CD4-positive, CD25-positive, alpha-beta regulatory T cell (primary cell): Measurements from ENCODE around the gene CFAP141. TPM values are rescaled to one million over a fixed set of nuclear protein-coding genes. Genes with fewer than 3 reads are reported as not detected.
"Not testable (repeated sequence)": the region's sequence is repeated elsewhere in the genome, so short reads cannot be mapped to it uniquely, and the experiment has no call there.

Experiments used
- ATAC-seq, 2 donors: fragments of 150-1000 bp; cut with Tn5 transposase; one replicate each; pipeline ENCODE4 v1.10.0; 2021; ENCODE audit warnings: low read depth in 2 of 2, moderate number of reproducible peaks in 2 of 2, moderate library complexity in 1 of 2
- DNase-seq, 3 donors: peaks; one replicate each; pipeline versions ENCODE4 v3.0.0 to v3.0.0-alpha.2; 2012 to 2022; ENCODE audit warnings: mixed read lengths in 1 of 3
- H3K27ac ChIP-seq: one replicate; pipeline ENCODE4 v1.7.0; 2013; ENCODE audit warnings: mild to moderate bottlenecking, low read length; ENCODE audit not compliant: insufficient read depth, poor library complexity, severe bottlenecking
- H3K27me3 ChIP-seq: one replicate; pipeline ENCODE4 v1.7.0; 2013; ENCODE audit warnings: low read length; ENCODE audit not compliant: control insufficient read depth, insufficient read depth
- H3K36me3 ChIP-seq: one replicate; pipeline ENCODE4 v1.7.0; 2013; ENCODE audit warnings: mild to moderate bottlenecking, low read length, moderate library complexity; ENCODE audit not compliant: control insufficient read depth, insufficient read depth
- H3K4me1 ChIP-seq: 2 replicates; pipeline ENCODE4 v1.7.0; 2013; ENCODE audit warnings: mild to moderate bottlenecking, low read length; ENCODE audit not compliant: insufficient read depth, control insufficient read depth, poor library complexity, severe bottlenecking
- H3K4me3 ChIP-seq: one replicate; pipeline ENCODE4 v1.7.0; 2013; ENCODE audit warnings: low read depth, mild to moderate bottlenecking, low read length, moderate library complexity
- H3K9me3 ChIP-seq, 2 experiments: 1 replicate in 1 of 2; 2 replicates in 1 of 2; pipeline ENCODE4 v1.7.0; 2013; ENCODE audit warnings: low read length in 2 of 2, mild to moderate bottlenecking in 1 of 2, moderate library complexity in 1 of 2; ENCODE audit not compliant: control insufficient read depth in 2 of 2
- H3K27ac Mint-ChIP-seq, 3 donors: one replicate each; pipeline ENCODE4 v1.8.0; 2020 to 2022; ENCODE audit warnings: mild to moderate bottlenecking in 3 of 3, mixed read lengths in 3 of 3, moderate library complexity in 2 of 3
- H3K27me3 Mint-ChIP-seq: one replicate; pipeline ENCODE4 v1.8.0; 2022; ENCODE audit warnings: mild to moderate bottlenecking, mixed read lengths
- H3K36me3 Mint-ChIP-seq: one replicate; pipeline ENCODE4 v1.8.0; 2020; ENCODE audit warnings: mixed read lengths
- H3K4me1 Mint-ChIP-seq, 4 donors: one replicate each; pipeline ENCODE4 v1.8.0; 2020 to 2022; ENCODE audit warnings: mixed read lengths in 4 of 4, mild to moderate bottlenecking in 1 of 4
- H3K4me3 Mint-ChIP-seq, 4 donors: one replicate each; pipeline ENCODE4 v1.8.0; 2020 to 2022; ENCODE audit warnings: mild to moderate bottlenecking in 4 of 4, mixed read lengths in 4 of 4, moderate library complexity in 3 of 4
- H3K9me3 Mint-ChIP-seq, 7 donors: one replicate each; pipeline ENCODE4 v1.8.0; 2020 to 2022; ENCODE audit warnings: mixed read lengths in 7 of 7, mild to moderate bottlenecking in 3 of 7, moderate library complexity in 2 of 7
- polyA plus RNA-seq, 4 donors: library from polyadenylated mRNA; unstranded; fragments of 300-500 nt; fragmentation: Illumina TruSeq; gene quantifications; one replicate each; pipeline ENCODE4 v1.2.3, GENCODE V29; 2021
- total RNA-seq: library from RNA; stranded (reverse); gene quantifications from one replicate; pipeline ENCODE4 v1.2.3, GENCODE V29; 2022

CFAP141 gene
- total and polyA plus RNA-seq, 5 donors from 2014 or later = not detected

DNA sequence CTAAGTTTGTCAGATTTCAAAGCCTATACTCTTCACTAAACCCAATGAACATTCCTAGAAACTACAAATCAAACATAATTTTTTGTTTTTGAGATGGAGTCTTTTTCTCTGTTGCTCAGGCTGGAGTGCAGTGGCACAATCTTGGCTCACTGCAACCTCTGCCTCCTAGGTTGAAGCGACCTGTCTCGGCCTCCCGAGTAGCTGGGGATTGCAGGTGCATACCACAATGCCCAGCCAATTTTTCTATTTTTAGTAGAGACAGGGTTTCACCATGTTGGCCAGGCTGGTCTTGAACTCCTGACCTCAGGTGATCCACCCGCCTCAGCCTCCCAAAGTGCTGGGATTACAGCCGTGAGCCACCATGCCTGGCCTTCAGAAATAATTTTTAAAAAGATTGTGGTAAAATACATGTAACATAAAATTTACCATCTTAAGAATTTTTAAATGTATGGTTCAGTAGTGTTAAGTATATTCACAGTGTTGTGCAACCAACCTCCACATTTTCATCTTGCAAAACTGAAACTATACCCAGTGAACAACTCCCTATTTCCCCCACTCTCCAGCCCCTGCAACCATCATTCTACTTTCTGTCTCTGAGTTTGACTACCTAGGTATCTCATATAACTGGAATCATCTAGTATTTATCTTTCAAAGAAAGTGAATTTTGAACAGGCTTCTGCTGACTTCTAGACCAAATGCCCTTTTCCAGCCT lies 2.7 kb upstream of the CFAP141 start:
- H3K27ac ChIP-seq = no peak overlapping the region
- H3K4me3 ChIP-seq = no peak overlapping the region
- Mint-ChIP-seq H3K27me3 (no peaks in the 10 kb centered on the region), H3K27ac (peak overlapping the region in 1 of 3 donors; percentile 66), H3K4me3 (no peak overlapping the region), H3K36me3 (peaks cover 38% of the 10 kb centered on the region), H3K9me3 (no peaks in the 10 kb centered on the region), H3K4me1 (peaks cover 0 to 16% (median 8%) of the 10 kb centered on the region in 4 donors)
- H3K36me3 ChIP-seq = peaks cover 65% of the 10 kb centered on the region
- H3K4me1 ChIP-seq = no peaks in the 10 kb centered on the region
- DNase-seq (no peak), ATAC-seq (no peak)
- H3K9me3 ChIP-seq = no peaks in the 10 kb centered on the region
- H3K27me3 ChIP-seq = no peaks in the 10 kb centered on the region

DNA sequence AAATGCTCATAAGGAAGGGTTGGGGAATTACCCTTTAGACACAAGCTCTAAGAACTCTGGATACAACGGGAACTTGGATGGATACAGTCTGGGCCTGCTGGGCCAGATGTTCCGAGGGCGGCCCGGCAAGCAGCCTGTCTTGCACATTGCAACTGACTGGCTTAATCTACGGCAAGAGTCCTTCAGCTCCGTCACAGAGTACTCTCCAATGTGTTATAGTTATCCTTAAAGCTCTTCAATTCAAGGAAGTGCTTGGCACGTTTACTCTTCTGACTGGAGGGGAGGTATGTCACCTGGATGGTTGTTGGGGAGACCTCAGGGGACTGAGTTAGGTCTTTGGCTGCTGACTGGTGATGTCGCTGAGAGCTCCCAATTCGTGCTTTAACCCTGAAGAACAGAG lies 1.1 kb upstream of the CFAP141 start:
- Histone ChIP-seq H3K4me3 (no peak overlapping the region), H3K27ac (no peak overlapping the region), H3K4me1 (no peaks in the 10 kb centered on the region), H3K9me3 (no peaks in the 10 kb centered on the region), H3K36me3 (peaks cover 49% of the 10 kb centered on the region), H3K27me3 (no peaks in the 10 kb centered on the region)
- H3K27me3 Mint-ChIP-seq = no peaks in the 10 kb centered on the region
- ATAC-seq = no peak
- peaks cover 32% of the 10 kb centered on the region for H3K36me3 Mint-ChIP-seq
- peaks cover 0 to 10% (median 6%) of the 10 kb centered on the region in 4 donors for H3K4me1 Mint-ChIP-seq
- no peaks in the 10 kb centered on the region for H3K9me3 Mint-ChIP-seq
- DNase-seq = no peak
- H3K4me3 Mint-ChIP-seq = no peak overlapping the region
- no peak overlapping the region for H3K27ac Mint-ChIP-seq

DNA sequence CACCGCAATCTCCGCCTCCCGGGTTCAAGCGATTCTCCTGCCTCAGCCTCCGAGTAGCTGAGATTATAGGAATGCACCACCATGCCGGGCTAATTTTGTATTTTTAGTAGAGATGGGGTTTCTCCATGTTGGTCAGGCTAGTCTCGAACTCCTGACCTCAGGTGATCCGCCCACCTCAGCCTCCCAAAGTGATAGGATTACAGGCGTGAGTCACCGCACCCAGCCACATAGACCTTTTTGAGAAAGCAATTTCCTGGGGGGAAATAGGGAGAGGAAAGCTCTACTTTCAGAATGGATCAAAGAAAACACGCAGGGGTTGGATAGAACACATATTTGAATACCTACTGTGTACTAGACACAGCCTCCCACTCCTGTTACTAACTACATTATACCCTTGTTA lies 355 bp downstream of the CFAP141 start:
- DNase-seq, H3K27ac ChIP-seq, H3K9me3 ChIP-seq, H3K4me3 ChIP-seq, H3K9me3 Mint-ChIP-seq, H3K4me1 ChIP-seq, ATAC-seq, H3K27me3 Mint-ChIP-seq, H3K4me3 Mint-ChIP-seq, H3K27me3 ChIP-seq: not testable (repeated sequence)
- peak overlapping the region; percentile 39 to 79 (median 44) for H3K27ac Mint-ChIP-seq
- peaks cover 28% of the 10 kb centered on the region for H3K36me3 Mint-ChIP-seq
- peaks cover 38% of the 10 kb centered on the region for H3K36me3 ChIP-seq
- H3K4me1 Mint-ChIP-seq = peaks cover 0 to 10% (median 5%) of the 10 kb centered on the region in 4 donors

DNA sequence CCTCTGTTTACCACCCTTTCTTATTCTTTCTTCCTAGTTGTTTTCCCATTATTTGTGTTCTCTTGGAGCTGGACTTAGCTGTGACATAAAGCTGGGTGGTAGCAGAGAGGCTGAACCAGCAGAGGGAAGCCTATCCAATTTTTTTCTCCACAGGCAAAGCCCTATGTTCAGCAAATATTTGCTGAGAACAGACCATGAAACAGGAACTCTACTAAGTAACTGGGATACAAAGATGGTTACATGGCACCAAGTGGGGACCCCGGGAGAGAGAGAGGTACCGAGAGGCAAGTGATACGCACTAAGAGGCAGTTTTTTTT lies 6.6 kb downstream of the CFAP141 start:
- H3K4me1 Mint-ChIP-seq = no peaks in the 10 kb centered on the region
- H3K9me3 ChIP-seq = no peaks in the 10 kb centered on the region
- ATAC-seq (no peak), DNase-seq (no peak)
- no peaks in the 10 kb centered on the region for H3K27me3 ChIP-seq
- no peak overlapping the region for H3K4me3 Mint-ChIP-seq
- no peaks in the 10 kb centered on the region for H3K9me3 Mint-ChIP-seq
- no peak overlapping the region for H3K27ac Mint-ChIP-seq
- peaks cover 6% of the 10 kb centered on the region for H3K27me3 Mint-ChIP-seq
- no peak overlapping the region for H3K4me3 ChIP-seq
- no peaks in the 10 kb centered on the region for H3K36me3 ChIP-seq
- H3K4me1 ChIP-seq = no peaks in the 10 kb centered on the region
- no peak overlapping the region for H3K27ac ChIP-seq
- H3K36me3 Mint-ChIP-seq = no peaks in the 10 kb centered on the region

DNA sequence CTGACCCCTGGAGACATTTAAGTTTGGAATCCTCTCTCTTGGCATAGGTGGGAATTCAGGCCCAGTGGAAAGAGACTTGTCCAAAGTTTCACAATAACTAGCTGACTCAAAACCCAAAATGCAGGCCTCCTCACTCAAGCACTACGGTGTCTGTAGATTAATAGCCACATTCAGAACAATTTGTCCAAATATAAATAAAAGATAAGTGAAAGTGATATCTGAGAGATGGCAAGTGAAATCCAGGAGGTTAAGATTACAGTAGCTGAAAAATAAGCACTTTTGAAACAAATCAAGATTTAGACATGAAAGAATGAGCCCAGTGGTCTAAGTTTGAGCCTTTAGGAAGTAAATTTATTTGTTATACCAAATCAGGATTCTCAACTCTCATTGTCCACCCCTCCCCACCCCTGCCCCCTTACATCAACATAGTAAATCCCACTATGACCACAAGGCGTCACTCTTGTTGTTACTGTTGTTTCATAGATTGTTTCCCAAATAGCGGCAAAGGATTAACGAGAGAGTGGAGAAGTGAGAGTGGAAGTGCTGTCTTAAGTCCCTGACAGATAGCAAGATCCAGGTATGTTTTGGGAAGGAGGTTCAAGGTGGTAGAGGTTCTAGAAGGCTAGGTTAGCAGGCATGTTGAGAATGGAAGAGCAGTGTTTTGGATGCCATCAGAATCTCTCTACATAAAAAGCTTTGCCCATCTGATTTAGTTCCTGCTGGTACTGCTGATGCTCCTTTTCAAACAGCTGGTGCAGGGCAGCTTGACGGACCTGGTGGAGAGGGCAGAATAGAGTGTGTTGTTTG lies 7.2 kb downstream of the CFAP141 start:
- Histone ChIP-seq H3K4me1 (no peaks in the 10 kb centered on the region), H3K36me3 (no peaks in the 10 kb centered on the region), H3K27me3 (peaks cover 3% of the 10 kb centered on the region), H3K4me3 (peak overlapping the region; percentile 39), H3K27ac (no peak overlapping the region), H3K9me3 (no peaks in the 10 kb centered on the region)
- Mint-ChIP-seq H3K27ac (no peak overlapping the region), H3K4me1 (no peaks in the 10 kb centered on the region), H3K9me3 (no peaks in the 10 kb centered on the region), H3K36me3 (no peaks in the 10 kb centered on the region), H3K27me3 (peaks cover 12% of the 10 kb centered on the region), H3K4me3 (no peak overlapping the region)
- ATAC-seq (peak; percentile 68), DNase-seq (peak; percentile 20 to 68 (median 51))

DNA sequence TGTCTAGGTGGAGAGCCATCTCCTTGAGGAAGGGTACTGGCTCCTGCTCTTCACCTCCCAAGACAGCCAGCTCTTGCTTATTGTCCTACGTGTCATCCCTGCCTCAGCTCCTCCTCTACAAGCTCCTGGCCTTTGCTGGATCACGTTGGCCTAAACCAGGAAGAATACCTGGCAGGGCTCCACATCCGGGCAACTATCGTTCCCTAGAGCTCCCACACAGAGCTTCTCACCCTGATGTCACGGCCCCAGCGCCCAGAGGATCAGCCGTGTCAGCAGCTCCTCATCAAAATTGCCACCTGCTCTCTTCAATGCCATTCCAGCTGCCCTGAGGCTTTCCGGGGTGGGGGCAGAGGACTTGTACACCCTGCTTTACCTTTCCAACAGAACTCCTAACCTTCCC lies 12.3 kb downstream of the CFAP141 start:
- no peak for ATAC-seq
- Histone ChIP-seq H3K4me3 (no peak overlapping the region), H3K4me1 (no peaks in the 10 kb centered on the region), H3K9me3 (no peaks in the 10 kb centered on the region), H3K27me3 (peaks cover 18% of the 10 kb centered on the region), H3K36me3 (no peaks in the 10 kb centered on the region), H3K27ac (no peak overlapping the region)
- Mint-ChIP-seq H3K27ac (peak overlapping the region in 1 of 3 donors; percentile 67), H3K36me3 (peaks cover 3% of the 10 kb centered on the region), H3K4me1 (peaks cover 0 to 2% (median 0%) of the 10 kb centered on the region in 4 donors), H3K9me3 (no peaks in the 10 kb centered on the region), H3K4me3 (no peak overlapping the region), H3K27me3 (peaks cover 48% of the 10 kb centered on the region)
- no peak for DNase-seq

DNA sequence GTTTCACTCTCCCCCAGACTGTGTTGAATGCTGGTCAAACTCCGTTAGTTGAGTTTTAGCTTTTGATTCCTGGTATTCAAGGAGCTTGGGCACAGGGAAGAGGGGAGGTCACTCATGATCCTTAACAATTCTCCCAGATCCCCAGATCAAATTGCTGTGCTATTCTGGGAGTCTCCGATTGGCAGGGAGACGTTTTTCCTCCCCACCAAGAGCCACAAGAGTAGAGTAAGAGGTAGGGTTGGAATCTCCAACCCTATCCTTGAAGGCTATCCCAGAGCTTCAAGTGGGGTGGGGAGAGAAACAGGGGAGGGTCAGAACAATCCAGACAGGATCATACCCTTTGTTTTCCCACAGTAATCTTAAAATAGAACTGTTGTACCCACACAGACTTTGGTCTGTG lies 13.7 kb downstream of the CFAP141 start:
- no peak overlapping the region for H3K27ac ChIP-seq
- Mint-ChIP-seq H3K27me3 (peaks cover 48% of the 10 kb centered on the region), H3K36me3 (peaks cover 3% of the 10 kb centered on the region), H3K4me1 (peaks cover 0 to 2% (median 0%) of the 10 kb centered on the region in 4 donors), H3K27ac (no peak overlapping the region), H3K9me3 (no peaks in the 10 kb centered on the region), H3K4me3 (no peak overlapping the region)
- DNase-seq (no peak), ATAC-seq (no peak)
- no peak overlapping the region for H3K4me3 ChIP-seq
- no peaks in the 10 kb centered on the region for H3K9me3 ChIP-seq
- no peaks in the 10 kb centered on the region for H3K4me1 ChIP-seq
- H3K36me3 ChIP-seq = no peaks in the 10 kb centered on the region
- H3K27me3 ChIP-seq = peaks cover 18% of the 10 kb centered on the region
